Astrocyte (in vitro differentiated cells and primary cell): ENCODE data around the gene CCDC61. TPM values are rescaled to one million over a fixed set of nuclear protein-coding genes. Genes with fewer than 3 reads are reported as not detected.

Source experiments
- DNase-seq: peaks from one replicate; pipeline ENCODE4 v3.0.0-alpha.2; 2010; ENCODE audit warnings: low read depth
- FAIRE-seq: peaks from 2 replicates; lab custom pipeline; 2011; peaks lifted over from hg19 to GRCh38; lab: Jason Lieb, UNC
- H2AFZ ChIP-seq: 2 replicates; pipeline ENCODE4 v1.6.0; 2012; ENCODE audit warnings: low read depth, low read length, inconsistent platforms
- H3K27ac ChIP-seq: 2 replicates; pipeline ENCODE4 v1.5.1; 2011; ENCODE audit warnings: low read depth, low read length, inconsistent platforms
- H3K27me3 ChIP-seq: 2 replicates; pipeline ENCODE4 v1.6.0; 2011; ENCODE audit warnings: low read length, inconsistent platforms; ENCODE audit not compliant: insufficient read depth
- H3K36me3 ChIP-seq: 2 replicates; pipeline ENCODE4 v1.5.1; 2011; ENCODE audit warnings: low read length, inconsistent platforms; ENCODE audit not compliant: insufficient read depth
- H3K4me1 ChIP-seq: 2 replicates; pipeline ENCODE4 v1.5.1; 2011; ENCODE audit warnings: low read length, inconsistent platforms; ENCODE audit not compliant: insufficient read depth
- H3K4me2 ChIP-seq: 2 replicates; pipeline ENCODE4 v1.6.0; 2012; ENCODE audit warnings: low read length, inconsistent platforms
- H3K4me3 ChIP-seq: 2 replicates; pipeline ENCODE4 v1.5.1; 2011; ENCODE audit warnings: low read depth, mild to moderate bottlenecking, low read length, inconsistent platforms; ENCODE audit not compliant: insufficient read depth
- H3K79me2 ChIP-seq: 2 replicates; pipeline ENCODE4 v1.6.0; 2012; ENCODE audit warnings: mild to moderate bottlenecking, low read length, inconsistent platforms; ENCODE audit not compliant: insufficient read depth
- H3K9ac ChIP-seq: 2 replicates; pipeline ENCODE4 v1.6.0; 2012; ENCODE audit warnings: mild to moderate bottlenecking, low read length, inconsistent platforms
- H3K9me3 ChIP-seq: 2 replicates; pipeline ENCODE4 v1.5.1; 2012; ENCODE audit warnings: low read depth, mild to moderate bottlenecking, low read length, inconsistent platforms; ENCODE audit not compliant: insufficient read depth
- H4K20me1 ChIP-seq: 2 replicates; pipeline ENCODE4 v1.6.0; 2012; ENCODE audit warnings: low read length, inconsistent platforms; ENCODE audit not compliant: insufficient read depth
- H3K27ac Mint-ChIP-seq: one replicate; pipeline ENCODE4 v1.8.0; 2021; ENCODE audit warnings: mild to moderate bottlenecking, mixed read lengths; ENCODE audit not compliant: unreplicated experiment
- H3K27me3 Mint-ChIP-seq: one replicate; pipeline ENCODE4 v1.8.0; 2021; ENCODE audit warnings: low read depth, mixed read lengths; ENCODE audit not compliant: unreplicated experiment
- H3K36me3 Mint-ChIP-seq: one replicate; pipeline ENCODE4 v1.8.0; 2021; ENCODE audit warnings: low read depth, mixed read lengths; ENCODE audit not compliant: unreplicated experiment
- H3K4me1 Mint-ChIP-seq: one replicate; pipeline ENCODE4 v1.8.0; 2021; ENCODE audit warnings: low read depth, mixed read lengths; ENCODE audit not compliant: unreplicated experiment
- H3K4me3 Mint-ChIP-seq: one replicate; pipeline ENCODE4 v1.8.0; 2021; ENCODE audit warnings: mild to moderate bottlenecking, moderate library complexity, mixed read lengths; ENCODE audit not compliant: unreplicated experiment
- H3K9me3 Mint-ChIP-seq: one replicate; pipeline ENCODE4 v1.8.0; 2021; ENCODE audit warnings: mild to moderate bottlenecking, mixed read lengths; ENCODE audit not compliant: unreplicated experiment
- EZH2 ChIP-seq: IDR thresholded peaks from 2 replicates; pipeline ENCODE4 v1.6.1; 2012; ENCODE audit warnings: mild to moderate bottlenecking, low read length, inconsistent platforms; ENCODE audit not compliant: insufficient read depth
- total RNA-seq: library from RNA; stranded (reverse); gene quantifications from 2 replicates; pipeline ENCODE4 v1.2.1, GENCODE V29; 2021
- TF ChIP-seq, protein P1 (sequence below): IDR thresholded peaks from 2 replicates; pipeline ENCODE4 v1.5.1; 2011; ENCODE audit warnings: low read depth, mild to moderate bottlenecking, inconsistent platforms, low read length, moderate library complexity; ENCODE audit not compliant: insufficient read depth

Gene CCDC61
- total RNA-seq, 1 donor from 2014 or later: 6.6 TPM

DNA sequence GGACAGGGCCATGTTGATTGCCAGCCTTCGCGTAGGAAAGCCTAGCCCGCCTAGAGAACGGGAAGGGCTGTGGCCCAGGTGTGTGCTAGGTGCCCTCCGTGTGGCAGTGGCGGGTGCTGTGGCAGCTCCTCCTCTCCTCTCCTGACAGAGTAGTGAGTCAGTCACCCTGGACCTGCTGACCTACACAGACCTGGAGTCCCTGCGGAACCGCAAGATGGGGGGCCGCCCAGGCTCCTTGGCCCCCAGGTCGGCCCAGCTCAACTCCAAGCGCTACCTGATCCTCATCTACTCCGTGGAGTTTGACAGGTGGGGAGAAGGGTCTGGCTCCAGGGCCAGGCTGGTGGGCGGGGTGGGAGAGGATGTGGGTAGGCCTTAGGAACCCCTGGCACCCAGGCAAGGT is 11.1 kb downstream of the CCDC61 start:
- no peaks in the 10 kb centered on the region for H3K9me3 ChIP-seq
- no peaks in the 10 kb centered on the region for H3K9me3 Mint-ChIP-seq
- no peak overlapping the region for H2AFZ ChIP-seq
- FAIRE-seq (no peak), DNase-seq (no peak)
- H4K20me1 ChIP-seq: peaks cover 19% of the 10 kb centered on the region
- no peak overlapping the region for H3K9ac ChIP-seq
- no peak overlapping the region for H3K4me3 Mint-ChIP-seq
- no peak overlapping the region for H3K4me2 ChIP-seq
- H3K27ac Mint-ChIP-seq: no peak overlapping the region
- H3K36me3 ChIP-seq: no peaks in the 10 kb centered on the region
- H3K36me3 Mint-ChIP-seq: peaks cover 9% of the 10 kb centered on the region
- H3K4me3 ChIP-seq: no peak overlapping the region
- no peak for TF ChIP-seq EZH2
- TF ChIP-seq, protein P1, sequence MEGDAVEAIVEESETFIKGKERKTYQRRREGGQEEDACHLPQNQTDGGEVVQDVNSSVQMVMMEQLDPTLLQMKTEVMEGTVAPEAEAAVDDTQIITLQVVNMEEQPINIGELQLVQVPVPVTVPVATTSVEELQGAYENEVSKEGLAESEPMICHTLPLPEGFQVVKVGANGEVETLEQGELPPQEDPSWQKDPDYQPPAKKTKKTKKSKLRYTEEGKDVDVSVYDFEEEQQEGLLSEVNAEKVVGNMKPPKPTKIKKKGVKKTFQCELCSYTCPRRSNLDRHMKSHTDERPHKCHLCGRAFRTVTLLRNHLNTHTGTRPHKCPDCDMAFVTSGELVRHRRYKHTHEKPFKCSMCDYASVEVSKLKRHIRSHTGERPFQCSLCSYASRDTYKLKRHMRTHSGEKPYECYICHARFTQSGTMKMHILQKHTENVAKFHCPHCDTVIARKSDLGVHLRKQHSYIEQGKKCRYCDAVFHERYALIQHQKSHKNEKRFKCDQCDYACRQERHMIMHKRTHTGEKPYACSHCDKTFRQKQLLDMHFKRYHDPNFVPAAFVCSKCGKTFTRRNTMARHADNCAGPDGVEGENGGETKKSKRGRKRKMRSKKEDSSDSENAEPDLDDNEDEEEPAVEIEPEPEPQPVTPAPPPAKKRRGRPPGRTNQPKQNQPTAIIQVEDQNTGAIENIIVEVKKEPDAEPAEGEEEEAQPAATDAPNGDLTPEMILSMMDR: no peak
- H3K4me1 ChIP-seq: no peaks in the 10 kb centered on the region
- H3K27me3 ChIP-seq: no peaks in the 10 kb centered on the region
- H3K79me2 ChIP-seq: no peaks in the 10 kb centered on the region
- H3K4me1 Mint-ChIP-seq: no peaks in the 10 kb centered on the region
- peaks cover 9% of the 10 kb centered on the region for H3K27me3 Mint-ChIP-seq
- H3K27ac ChIP-seq: no peak overlapping the region

DNA sequence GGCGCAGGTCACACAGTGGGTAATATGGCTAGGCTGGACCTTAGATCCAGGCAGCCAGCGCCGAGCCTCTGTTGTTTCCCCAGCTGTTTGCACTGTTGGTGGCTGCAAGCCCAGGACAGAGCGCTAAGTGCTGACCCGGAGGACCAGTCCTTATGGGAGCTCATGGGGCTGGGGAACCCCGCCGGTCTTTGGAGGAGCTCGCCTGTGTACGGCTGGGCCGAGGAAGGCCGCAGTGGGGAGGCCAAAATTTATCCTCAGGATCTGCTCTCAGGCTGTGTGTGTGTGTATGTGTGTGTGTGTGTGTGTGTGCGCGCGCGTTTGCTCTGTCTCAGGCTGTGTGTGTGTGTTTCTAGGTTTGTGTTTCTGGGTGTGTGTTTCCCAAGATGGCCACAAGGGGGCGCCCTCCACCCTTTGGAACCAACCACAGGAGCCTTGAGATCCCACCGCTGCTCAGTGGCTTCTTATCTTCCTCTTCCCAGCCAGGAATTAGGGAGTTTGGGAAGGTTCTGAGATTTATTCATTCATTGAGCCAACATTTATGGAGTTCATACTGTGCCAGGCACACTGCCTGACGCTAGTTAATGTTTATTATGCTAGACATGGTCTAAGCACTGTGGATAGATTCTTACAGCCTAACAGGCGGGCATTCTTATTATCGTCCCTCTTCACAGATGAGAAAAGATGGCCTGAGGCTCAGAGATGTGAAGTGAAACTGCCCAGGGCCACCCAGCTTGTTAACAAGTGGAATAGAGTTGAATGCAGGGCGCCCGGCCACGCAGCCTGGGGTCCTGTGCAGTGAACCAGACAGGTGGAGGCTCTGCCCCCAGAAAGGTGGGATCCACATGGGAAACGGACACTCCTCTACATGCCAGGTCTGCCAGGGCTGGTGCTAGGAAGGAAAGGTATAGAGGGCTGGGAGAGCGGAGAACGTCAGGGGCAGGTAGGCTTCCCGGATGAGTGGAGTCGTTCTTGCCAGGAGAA is 14.6 kb downstream of the CCDC61 start:
- H3K27ac Mint-ChIP-seq: peak overlapping the region; percentile 66
- DNase-seq: peak; percentile 37
- H3K36me3 Mint-ChIP-seq: peaks cover 9% of the 10 kb centered on the region
- Histone ChIP-seq H2AFZ (no peak overlapping the region), H3K79me2 (no peaks in the 10 kb centered on the region), H3K4me1 (peaks cover 2% of the 10 kb centered on the region), H3K4me2 (no peak overlapping the region), H4K20me1 (peaks cover 18% of the 10 kb centered on the region), H3K9me3 (no peaks in the 10 kb centered on the region), H3K4me3 (no peak overlapping the region), H3K36me3 (no peaks in the 10 kb centered on the region), H3K9ac (no peak overlapping the region), H3K27ac (no peak overlapping the region), H3K27me3 (no peaks in the 10 kb centered on the region)
- peak overlapping the region; percentile 73 for H3K4me3 Mint-ChIP-seq
- H3K4me1 Mint-ChIP-seq: peaks cover 4% of the 10 kb centered on the region
- FAIRE-seq: peak; percentile 26
- H3K27me3 Mint-ChIP-seq: peaks cover 15% of the 10 kb centered on the region
- TF ChIP-seq, protein P1: peak; percentile 79
- TF ChIP-seq EZH2: no peak
- no peaks in the 10 kb centered on the region for H3K9me3 Mint-ChIP-seq
